Stimulated activated CD8-positive, alpha-beta memory T cell treated with anti-CD3 and anti-CD28 coated beads, Interleukin-2, amount 100 ng/mL, for 1 hour (primary cell): Measurements from ENCODE around the gene UBALD2.

ENCODE experiments used
- DNase-seq, 2 donors: peaks; one replicate each; pipeline ENCODE4 v3.0.0-alpha.2; 2020; ENCODE audit warnings: low read depth in 2 of 2

The UBALD2 gene

DNA sequence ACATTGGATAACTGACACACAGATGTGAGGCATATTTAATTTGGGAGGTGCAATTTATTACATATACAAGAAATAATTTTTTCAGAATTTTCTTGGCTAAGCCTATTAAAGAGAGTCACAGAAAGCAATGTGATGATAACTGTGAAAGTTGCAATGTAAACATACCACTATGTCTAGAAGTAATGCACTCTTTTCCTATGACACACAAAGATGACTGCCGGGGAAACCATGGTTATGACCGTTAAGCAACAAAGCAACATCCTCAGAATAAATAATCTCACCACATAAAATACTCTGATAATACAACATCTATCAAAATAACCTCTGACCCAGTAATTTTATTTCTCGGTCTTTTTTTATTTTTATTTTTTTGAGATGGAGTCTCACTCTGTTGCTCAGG is 53.4 kb downstream of the UBALD2 start:
- no peak for DNase-seq
